ENCODE results near the gene SKAP1.
"Not testable (repeated sequence)": the region's sequence is repeated elsewhere in the genome, so short reads cannot be mapped to it uniquely, and the experiment has no call there.

Gene SKAP1

DNA sequence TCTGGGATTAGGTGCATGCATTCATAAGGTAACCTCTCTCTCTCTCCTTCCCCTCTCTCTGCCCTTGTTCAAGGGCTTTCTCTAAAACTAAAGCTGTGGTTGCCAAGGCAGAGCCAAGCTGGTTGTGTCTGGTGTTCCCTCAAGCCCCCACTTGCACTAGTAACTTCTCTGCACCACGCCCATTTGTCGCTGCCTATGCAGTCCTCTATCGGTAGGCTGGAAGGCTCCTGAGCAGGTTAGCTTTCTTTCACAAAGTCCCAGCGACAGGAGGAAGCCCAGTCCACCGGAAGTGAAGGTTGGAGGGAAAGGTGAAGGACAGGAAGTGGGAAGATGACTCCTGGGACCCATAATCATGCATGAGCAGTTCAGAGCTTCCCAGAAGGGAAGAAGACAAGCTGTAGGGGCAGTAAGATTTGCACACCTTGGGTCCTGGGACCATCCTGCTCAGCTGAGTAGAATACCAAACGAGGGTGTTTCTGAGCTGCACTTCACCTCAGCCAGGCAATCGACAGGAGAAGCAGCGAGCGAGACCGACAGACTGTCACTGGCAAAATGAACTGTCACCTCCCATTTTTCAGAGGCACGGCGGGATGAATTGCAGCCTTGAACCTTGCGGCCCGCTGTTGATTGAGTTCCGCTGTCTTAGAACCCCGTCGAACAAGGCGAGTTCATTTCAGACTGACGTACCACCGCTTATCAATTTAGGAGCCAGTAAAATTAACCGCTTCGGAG, 14.7 kb upstream of the SKAP1 start:
- DNase-seq = no peak

DNA sequence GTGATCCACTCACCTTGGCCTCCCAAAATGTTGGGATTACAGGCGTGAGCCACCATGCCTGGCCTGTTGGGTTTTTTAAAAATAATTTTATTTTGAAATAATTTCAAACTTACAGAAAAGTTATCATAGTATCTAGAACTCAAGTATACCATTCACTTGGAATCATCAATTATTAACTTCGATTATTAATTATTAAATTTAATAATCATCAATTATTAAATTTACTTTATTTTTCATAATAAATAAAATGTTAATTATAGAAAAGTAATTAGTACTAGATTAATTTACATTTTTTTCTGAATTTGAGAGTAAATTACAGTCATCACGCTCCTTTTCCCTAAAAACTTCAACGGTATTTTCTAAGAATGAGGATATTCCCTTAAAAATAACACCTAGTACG, 13.7 kb upstream of the SKAP1 start:
- no peak for DNase-seq

DNA sequence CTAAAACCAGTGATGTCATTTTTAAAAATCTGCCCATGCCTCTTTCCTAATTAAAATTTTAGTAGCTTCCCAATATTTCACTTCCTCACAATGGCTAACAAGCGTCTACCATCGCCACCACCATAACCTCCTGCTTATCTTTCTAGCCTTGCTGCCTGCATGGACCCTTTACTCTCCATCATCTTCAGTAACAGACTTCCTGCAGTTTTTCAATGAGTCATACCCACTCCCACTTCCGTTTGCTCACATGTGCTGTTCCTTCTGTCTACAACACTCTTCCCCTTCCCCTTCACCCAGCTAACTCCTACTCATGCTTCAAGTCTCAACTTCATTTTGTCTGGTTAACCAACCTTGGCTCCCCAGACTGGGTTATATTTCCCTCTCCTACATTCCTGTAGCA, 12.8 kb upstream of the SKAP1 start:
- no peak for DNase-seq

DNA sequence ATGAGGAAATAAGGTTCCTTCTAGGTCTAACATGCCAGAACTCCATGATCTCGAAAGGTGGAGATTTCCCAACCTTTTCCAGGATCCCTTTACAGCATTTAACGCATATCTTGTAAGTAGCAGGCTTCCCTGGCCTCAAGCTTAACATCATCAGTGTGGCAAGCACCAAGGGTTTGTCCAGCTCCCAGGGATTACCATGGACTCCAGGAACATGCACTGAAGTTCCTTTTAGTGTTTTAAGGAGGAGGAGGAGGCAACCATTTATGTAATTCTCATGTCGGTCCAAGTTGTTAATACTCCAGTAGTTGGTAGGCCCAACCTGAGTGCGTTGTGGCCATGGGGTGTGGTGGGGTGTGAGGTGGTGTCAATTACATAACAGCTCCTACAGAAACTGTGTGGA, 11.8 kb upstream of the SKAP1 start:
- DNase-seq = no peak

DNA sequence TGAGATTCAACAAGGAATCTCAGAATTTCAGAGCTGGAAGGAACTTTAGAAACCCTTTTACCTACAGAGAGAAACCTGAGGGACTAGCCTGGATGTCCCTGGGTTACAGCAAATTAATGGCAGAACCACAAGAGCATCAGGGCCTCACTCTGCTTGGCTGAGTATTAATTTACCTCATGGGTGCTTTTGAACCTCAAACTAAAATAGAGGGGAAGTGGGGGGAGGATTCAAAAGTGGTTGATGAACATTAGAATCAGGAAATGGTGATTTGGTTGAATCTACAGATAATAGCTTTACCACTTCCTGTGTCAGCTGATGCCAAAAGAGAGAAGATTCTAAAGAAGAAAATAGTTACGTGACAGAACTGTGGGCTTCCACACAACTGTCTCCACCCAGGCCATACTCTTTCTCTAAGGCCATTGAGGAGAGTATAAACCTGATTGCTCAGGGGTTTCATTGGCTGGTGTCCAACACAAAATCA, 11.3 kb upstream of the SKAP1 start:
- no peak for DNase-seq

DNA sequence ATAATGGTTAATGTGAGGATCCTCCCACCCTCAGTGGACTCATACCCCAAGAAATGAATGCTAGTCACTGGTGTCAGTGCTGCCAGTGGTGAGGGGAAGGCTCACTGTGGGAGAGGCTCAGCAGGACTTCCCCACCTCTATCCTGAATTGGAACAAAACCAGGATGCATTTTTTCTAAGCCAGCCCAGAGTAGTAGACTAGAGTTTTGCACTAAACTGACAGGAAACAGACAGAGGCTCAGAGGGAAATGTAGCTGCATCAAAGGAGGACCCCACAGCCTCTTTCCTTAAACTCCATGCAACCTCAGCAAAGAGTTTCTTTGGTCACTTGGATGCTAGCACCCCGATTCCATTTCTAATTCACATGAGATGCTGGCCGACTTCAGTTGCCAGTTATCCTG, 10.7 kb upstream of the SKAP1 start:
- no peak for DNase-seq

DNA sequence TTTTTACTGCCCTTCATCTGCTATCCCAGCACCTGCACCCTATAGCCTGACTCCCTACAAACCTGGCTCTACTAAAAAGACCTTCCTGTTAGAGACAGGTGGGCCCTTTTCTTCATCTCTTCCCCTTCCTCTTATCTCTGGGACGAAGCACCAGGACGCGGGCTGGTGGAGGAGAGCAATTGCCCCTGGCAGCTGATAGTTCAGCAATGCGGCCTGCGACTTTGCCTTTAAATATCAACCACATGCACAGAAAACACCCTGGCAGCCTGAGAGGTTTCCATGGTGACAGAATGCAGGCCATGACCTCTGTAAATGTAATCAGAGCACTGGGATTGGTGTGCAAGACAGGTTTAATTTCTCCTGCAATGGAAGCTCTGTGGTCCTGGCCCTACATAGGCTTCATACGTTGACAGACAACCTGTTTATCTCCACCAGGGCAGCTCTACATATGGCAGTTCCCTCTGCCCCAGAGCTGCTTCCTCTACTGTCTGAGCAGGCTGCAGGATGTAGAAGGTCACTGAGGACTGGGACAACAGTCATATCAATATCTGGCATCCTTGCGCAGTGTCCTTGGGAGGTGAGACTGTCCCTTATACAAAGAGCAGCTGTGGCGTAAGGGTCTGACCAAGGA, 10.0 kb upstream of the SKAP1 start:
- no peak for DNase-seq

DNA sequence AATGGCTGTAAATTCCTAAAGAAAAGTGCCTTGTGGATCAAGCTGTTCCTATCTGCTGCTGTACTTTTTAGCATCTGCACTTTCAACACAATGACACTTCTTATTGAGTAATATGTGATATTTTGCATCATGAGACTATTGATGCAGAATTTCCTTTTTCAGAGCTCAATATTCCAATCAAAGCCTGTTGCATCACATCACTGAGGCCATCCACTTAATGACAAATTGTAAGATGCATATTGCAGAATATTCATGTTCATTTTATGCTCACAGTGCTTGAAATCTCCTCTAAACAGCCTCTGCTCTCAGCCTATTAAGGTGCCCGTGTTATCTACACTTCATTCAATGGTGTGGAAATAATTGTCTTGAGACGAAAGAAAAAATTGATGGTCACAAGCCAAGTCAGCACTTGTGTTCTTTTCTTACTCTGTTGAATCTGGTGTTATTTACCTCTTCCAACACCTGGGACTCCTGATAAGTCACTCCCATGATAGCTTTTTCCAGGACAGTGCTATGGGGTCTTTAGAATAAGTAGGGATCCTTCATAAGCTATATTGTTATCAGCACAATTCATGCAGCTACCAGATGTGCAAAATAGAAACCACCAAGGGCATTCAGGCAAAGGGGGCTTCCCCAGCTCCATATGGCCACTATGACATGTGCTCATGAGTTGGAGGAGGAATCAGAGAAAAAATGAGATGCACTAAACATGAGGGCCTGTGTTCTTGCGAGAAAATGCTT, 9.3 kb upstream of the SKAP1 start:
- no peak for DNase-seq

DNA sequence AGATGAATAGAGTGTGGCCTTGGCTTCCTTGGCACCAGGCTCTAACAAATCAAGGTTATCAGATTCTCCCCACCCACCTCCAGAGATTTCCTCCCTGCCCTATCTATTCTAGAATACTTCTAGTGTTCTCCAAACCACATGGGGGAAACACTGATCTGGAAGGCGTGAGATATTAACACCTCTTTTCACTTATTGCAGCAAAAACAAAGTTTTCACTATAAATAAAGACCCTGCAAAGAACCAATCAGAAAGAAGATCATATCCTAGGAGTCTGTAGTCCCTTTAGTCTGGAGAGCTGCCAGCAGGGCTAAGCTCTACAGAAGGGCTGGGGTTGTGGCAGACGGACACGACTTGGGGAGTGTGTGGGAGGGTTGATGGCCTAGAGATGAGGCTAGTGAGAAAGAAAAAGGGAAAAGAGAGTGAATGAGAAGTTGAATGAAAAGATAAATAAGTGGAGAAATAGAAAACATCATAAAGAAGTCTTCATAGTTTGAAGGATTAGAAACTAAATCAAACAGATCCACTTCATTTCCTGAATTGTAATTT, 8.6 kb upstream of the SKAP1 start:
- no peak for DNase-seq

DNA sequence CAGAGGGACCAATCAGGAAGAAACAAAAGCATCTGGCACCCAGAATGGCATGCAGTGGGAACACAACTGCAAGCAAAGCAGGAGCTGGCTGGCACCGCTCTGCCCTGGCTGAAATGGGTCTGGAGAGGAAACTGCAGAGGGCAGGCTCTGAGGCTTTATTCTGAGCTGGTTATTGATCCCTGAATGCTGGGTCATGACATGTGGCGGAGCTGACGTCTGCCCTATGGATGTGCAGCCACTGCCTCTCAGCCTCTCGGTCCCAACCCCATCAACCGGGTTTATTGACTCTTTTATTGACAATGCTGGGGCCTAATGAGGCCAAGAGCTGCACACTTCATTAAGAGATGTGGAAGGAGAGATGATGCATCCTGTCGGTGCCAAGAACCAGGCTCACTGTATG, 3.9 kb upstream of the SKAP1 start:
- DNase-seq = no peak

DNA sequence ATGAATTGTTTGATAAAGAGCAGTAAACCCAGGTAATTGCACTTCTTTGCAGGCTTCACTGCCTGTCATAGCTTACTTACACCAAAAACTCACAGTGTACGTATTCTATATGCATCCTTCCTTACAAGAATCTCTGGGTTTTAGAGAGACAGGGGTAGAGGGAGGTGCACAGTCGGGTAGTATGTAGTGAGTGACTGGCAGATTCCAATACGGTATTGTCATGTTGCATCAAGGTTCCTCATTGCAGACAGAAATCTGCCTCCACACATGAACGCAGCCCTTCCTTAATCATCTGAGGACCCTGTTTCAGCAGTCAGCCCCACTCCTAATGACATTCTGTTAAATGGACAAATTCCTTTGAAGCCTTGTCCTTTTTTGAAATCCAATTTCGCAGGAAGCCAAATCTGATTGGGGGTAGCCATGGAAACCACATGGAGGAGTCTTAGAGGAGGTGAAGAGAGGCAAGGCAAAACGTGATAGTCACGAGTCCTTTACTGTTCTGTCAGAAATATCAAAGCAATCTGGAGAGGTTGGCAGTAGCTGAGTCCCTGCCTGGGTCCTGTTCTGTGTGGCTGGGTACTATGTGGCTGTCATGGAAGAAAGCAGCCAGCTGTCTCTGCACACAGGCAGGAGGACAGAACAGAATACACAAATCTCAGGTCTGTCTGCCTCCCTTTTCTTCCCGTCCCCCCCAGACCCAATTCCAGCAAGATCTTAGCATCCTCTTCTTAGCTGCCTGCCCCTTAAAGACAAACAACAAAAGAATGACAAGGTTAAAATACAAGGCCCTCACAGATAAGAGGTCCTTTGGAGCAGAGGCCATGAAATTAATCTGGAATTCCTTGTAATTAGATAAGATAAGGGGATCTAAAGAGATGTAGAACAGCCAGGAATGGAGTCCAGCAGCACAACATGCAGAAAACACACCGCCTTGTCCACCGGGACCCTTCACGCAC, 3.1 kb upstream of the SKAP1 start:
- no peak for DNase-seq

DNA sequence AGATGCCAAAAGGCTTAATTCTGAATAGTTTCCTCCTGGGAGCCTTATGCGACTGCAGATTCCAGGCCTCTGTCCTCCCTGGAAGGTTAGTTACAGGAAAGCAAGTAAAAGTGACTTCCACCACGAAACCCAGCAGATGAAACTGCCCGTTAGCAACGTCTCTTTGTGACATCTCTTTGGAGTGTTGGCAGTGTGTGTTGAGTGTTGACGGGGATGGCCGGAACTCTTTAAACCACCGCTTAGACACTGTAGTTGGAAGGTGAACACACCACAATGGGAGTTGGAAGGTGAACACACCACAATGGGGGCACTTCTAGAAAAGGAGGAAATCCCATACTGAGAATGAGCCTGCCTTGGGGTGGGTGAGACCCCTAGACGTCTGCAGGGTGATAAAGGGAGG, 858 bp downstream of the SKAP1 start:
- no peak for DNase-seq

DNA sequence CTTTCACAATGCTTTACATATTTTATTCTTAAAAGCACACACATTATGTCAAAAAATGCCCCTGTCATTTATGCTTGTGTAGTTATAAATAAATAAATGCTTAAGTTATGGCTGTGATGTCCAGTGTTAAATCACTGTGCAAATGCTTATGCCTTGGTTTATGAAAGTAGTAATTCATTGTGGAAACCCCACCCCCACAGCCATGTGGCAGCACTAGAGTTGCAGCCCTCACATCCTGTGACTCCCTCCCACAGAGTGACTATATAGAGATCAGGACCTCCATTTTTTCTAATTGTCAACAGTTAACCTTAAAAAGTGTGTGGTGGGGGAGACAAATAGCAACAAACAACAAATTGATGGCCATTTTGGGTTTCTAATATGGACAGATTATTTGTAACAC, 2.4 kb downstream of the SKAP1 start:
- no peak for DNase-seq

DNA sequence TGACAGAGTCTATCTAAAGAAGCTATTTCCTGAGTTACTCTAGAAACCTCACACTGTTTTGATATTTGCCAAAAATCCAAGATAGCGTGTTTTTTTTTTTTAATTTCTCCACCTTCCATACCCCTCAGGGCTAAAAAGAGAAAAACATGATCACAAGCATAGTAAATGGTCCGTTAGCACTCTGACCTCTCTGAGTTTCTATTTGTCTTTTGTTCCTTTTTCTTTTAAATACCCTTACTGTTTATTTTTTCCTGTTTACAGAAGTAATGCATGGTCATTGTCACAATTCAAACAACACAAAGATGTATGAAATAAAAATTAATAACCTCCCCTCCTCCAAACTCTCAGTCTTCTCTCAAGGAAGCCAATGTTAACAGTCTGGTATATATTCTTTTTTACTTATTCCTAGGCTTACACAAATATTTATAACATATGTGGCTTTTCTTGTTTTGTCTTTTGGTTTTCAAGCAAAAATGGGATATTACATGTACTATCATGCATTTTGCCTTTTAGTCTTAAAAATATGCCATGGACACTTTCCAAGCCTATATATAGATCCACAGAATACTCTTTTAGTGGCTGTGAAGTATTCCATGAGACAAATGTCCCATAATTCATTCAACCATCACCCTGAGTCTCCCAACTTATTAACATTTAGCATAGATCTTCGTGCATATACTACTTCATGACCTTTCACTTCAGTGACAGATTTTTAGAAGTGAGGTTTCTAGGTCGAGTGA, 3.1 kb downstream of the SKAP1 start:
- DNase-seq = no peak

DNA sequence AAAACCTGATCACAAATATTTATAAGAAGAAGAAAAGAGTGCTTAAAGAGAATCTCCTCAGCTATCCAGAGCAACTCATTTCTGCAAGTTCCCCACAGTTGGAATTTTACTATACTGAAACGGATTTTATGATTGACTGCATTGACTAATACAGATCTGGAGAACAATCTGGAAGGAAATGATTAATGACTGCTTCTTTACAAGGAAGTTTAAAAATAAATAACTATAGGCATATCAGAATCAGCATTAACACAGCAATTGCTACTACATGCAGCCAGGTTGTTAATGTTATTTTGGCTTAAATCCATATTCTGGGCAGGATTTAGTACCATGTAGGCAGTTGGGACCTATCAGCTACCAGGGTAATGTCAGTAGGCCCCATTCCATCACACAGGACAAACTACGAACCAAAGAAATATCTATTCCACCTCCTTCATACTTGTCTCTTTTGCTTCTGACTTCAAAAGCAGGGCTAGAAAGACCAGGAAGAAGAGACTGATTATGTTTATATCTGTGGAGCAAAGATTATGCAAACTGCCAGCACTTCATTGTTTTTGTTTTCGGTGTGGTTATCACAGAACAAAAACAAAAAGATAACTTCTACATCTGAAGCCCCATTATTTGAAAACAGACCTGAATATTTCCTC, 3.9 kb downstream of the SKAP1 start:
- DNase-seq = no peak

DNA sequence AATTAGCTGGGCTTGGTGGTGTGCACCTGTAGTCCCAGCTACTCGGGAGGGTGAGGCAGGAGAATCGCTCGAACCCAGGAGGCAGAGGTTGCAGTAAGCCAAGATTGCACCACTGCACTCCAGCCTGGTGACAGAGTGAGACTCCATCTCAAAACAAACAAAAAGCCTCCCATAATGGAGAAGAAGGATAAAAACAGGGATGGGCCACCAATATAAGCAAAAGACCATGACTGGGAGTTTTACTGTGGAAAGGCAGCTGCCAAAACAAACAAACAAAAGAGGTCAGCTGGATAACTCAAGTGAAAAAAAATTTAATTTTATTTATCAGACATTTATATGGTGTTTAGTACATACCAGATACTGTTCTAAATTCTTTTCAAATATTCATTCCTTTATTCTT, 8.0 kb downstream of the SKAP1 start:
- DNase-seq = not testable (repeated sequence)

DNA sequence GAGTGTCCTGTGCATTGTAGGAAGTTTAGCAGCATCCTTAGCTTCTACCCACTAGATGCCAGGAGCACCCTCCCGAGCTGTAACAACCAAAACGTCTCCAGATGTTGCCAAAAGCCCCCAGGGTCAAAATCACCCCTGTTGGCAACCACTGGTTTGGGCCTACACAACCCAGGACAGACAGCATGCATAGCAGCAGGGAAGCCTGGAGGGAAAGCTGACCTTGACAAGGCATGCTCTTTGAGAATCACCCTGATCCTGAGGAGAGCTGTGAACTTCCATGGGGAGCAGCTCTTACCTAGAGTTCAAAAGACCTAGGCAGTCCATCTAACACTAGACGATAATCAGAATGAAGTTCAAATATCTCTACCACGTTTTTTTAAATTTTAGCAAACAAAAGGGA, 9.2 kb downstream of the SKAP1 start:
- DNase-seq = no peak

DNA sequence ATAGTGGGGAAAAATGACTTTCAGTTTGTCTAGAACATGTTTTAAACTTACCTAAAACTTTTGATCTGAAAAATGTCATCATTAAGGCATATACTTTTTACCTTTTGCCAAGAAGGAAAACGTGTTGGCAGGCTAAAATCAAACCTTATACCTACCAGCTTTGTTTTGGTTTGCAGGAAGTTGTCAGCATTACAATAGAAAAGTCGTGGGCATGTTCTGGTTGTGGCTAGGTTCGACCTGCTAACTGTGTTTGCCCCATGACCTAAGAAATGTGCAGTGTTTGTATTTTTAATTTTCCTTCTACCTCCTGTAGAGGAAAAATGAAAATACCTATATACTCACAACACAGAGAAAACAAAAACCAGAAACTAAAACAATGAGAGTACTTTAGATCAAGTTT, 13.0 kb downstream of the SKAP1 start:
- no peak for DNase-seq

DNA sequence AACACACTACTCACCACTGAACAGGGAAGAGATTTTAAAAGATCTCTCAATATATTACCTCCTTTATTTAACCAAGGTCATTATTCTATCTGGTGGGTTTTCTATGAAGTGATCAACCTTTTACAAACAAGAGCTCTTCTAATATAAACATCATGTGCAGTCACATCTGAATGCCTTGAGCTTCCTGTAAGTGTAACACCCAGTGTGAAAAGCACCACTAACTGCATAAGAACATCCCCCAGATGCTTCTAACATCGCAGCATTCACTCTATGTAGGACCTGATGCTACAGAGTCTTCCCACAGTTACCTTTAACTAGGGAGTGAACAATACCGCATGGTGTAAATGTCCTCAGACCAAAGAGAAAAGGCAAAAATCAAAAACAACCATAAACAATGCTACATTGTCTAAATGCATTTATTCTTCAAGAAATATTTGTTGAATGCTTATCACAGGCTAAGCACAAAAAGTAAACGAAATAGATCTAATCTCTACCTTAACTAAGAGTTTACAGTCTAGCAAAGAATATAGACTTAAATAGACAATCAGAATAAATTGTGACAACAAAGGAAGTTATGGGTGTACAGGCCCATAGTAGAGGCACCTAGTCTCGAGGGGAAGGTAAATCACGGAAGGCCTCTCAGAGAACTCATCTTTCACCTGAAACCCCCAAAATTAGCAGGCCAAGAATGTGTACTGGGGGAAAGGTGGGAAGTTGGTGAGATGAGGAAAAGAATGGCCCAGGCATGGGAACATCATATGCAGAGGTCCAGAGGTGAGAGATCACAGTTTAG, 16.2 kb downstream of the SKAP1 start:
- DNase-seq = no peak

DNA sequence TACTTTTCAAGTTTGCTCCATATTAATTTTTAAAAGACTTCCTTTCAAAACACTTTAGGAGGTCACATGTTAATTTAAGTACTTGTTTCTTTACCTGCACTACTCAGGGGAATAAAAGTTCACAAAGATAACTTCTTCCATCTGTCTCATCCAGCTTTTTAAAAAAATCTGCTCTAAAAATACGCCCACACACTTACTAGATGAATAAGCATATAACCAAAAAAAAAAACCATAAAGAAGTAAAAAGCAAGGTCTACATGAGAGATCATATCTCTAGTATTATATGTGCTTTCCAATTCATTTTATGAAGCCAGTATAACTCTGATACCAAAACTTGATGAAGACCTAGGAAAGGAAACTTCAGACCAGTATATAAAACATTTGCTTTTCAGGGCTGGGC, 17.2 kb downstream of the SKAP1 start:
- no peak for DNase-seq

All from femur (tissue), 1 donor.